Stimulated activated CD8-positive, alpha-beta memory T cell treated with anti-CD3 and anti-CD28 coated beads, Interleukin-15, amount 100 ng/mL, for 24 hours (primary cell): ENCODE results near the gene TUBA4A.
A peak's percentile ranks its signal among the peaks of the same experiment; 100 is the strongest.

Experiments used
- DNase-seq: peaks from one replicate; pipeline ENCODE4 v3.0.0-alpha.2; 2020; ENCODE audit warnings: low read depth

TUBA4A gene

DNA sequence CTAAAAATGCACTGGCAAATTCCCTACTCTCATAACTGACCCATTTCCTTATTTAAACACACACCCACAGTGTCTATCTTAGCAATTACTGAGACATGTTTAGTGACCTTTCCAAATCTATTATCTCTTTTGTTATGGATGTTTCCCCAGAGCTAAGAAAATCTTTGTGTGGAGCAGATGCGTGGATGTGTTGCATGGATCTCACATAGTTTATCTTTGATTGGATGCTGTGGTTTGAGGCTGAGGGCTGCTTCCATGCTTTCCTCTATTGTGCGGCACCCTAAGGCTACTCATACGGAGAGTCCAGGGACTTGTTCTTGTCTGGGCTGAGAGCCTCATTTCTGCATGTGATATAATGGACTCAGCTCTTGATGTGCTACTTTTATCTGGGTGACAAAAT is 19.4 kb downstream of the TUBA4A start:
- DNase-seq: no peak

- DNase-seq: no peak
These were observed 23.6 kb downstream of the TUBA4A start for GRCh38 chr2:219230059-219230540.

DNA sequence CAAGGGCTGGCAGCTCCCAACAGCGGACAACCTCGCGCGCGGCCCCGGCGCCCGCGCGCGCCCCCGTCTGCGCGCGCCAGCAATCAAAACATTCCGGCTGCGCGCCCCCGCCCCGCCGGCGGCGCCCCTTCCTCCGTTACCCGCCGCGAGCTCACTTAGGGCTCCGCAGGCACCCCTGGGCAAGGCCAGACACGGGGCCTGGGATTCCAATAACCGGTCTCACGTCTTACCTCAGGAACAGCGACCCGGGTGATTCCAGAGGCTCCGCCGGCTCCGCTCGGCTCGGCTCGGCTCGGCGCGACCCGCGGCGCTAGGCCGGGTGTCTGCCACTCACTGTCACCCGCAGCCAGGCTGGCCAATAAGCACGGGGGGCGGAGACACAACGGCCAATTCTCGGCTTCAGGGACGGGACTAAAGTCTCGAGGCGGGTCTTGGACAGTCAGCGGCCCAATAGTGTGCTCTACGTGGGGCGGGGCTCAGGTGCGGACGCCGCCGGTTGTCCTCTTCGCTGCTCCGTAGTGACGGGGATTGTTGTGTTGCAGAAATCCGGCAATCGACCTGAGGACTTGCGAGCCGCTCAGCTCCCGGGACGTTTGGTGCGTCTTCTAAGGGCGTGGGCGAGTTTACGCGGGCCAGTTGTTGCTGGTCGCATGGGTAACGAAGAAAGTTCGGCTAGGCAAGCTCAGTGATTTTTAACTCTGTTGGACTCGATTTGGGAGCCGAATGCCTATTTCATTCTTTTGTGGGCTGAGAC is 24.2 kb downstream of the TUBA4A start, which contains the start of the genes ANKZF1 and ATG9A:
ANKZF1 (plus strand) TSS at position 502 of the 754 bp plus-strand sequence. CDS start 452 bp downstream, outside the sequence.
ATG9A (minus strand) TSS at position 332 of the 754 bp plus-strand sequence. CDS start 1,612 bp downstream, outside the sequence.
- DNase-seq: peak; percentile 86

DNA sequence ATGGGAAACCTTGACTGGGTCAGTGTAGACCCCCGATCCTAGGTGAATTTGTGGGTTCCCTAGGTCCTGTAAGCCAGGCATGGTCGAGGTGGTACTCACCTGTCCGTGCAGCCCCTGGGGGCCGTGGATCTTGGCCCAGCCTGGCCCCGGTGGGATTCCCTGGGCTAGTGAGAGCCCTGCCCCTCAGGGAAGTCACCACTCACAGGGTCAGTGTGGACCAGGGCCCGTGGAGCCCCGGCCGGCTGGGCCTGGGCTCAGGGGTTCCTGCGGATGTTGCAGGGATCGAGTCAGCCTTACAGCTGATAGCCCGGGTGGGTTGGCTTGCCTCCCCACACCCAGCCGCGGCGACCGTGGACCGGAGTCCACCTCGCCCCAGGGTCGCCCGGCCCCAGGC is 24.8 kb downstream of the TUBA4A start:
- no peak for DNase-seq

GRCh38 chr2:219228041-219228910 is 25.4 kb downstream of the TUBA4A start:
- no peak for DNase-seq

- DNase-seq: no peak
These were observed 28.4 kb downstream of the TUBA4A start for GRCh38 chr2:219225350-219225749.

GRCh38 chr2:219223831-219224610 is 29.7 kb downstream of the TUBA4A start:
- DNase-seq: no peak

DNA sequence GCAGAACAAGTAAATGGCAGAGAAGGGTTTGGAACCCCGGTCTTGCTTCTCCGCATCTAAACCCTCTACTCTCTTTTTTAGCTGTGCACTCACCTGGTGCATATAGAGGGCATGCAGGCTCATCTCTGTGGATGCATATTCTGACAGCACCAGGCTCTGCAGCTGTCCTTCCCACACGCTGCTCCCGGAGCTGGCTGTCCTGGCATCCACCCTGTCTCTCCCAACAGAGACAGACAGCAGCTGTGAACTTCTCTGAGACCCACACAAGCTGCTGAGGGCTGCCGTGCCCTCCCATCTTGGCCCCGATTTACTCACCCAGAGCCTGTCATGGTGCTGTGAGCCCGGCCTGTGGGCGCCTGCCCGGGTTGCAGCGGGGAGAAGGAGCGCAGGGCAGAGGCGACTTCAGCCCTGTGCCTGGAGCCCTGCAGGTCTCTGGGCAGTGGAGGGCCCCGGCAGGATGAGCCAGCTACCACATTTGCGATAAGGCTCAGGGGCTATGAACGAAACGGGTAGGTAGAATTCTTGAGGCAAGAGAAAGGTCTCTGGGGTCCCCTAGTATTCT is 31.7 kb downstream of the TUBA4A start:
- DNase-seq: no peak

DNA sequence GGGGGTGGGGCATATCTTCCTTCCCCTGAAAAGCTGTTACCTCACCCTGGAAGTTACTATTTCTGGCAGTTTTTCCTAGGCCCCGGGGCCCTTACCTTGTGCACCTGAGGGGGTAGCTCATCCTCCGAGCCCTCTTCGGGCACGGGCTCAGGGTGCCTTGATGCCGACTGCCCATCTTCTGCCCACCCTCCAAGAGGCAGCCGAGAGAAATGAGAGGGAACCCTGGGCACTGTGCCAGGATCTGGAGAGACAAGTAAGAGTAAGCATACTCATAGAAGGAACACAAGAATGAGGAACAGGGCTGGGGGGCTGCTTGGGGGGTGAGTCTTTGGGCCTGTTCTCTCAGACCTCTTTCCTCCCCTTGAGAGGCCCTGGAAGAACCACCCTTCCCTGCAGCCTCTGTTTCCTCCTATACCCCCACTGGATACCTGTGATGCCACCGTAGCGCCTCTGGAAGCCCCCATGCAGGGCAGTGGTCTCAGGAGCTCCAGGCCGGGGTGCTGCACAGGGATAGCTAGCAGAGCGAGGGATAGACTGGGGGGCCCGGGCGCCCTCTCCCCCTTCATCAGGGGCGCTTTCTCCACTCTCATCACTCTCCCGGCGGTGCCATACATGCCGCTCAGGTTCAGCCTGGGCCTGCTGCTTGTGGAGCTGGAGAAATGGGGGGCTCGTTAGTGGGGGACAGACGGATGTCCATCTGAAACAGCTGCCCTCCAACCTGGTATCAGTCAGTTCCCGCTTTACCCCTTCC is 32.9 kb downstream of the TUBA4A start:
- no peak for DNase-seq

- no peak for DNase-seq
These were observed 33.8 kb downstream of the TUBA4A start for GRCh38 chr2:219219784-219220532.

DNA sequence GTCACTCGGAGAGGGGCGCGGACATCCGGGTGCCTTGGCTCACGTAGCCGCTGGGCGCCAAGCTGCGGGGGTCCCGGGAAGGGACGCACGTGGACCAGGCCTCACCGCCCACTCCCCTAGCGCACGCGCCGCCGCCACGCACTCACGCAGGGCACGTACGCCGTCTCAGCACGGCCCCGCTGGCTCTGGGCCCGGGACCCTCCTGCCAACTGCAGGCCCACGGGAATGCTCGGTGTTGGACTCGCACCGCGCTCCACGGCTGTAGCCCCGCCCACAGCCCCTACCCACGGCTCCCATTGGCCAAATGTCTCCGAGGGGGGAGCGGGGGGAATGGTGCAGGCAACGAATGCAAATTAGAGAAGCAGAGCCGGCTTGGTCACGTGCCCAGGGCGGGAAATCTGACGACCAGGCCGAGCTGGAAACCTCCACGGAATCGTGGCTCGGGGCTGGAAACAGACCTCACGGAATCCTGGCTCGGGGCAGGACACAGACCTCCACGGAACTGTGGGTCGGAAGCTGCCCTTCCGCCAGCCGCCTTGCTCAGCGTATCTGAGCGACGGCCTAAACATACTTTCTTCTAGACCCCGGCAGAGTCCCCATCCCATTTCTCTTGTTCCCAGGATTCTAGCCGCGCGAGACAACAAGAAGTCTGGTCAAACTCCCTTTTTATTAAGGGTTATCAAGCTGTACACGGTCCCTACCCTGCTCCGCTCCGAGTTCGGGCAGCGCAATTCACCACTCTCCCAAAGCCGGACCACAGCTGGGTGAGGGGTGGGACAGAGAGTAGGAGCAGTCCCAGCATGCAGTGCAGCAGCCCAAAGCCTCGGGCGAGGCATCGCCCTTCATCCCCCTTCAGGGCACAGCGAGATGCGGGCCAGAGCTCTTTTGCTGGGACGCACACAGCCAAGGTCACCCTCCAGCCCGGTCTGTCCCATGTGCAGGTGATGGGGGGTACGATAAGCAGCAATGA is 34.7 kb downstream of the TUBA4A start, which contains the start of gene ABCB6:
ABCB6 (minus strand) TSS at position 227 of the 970 bp plus-strand sequence. CDS start 285 bp downstream, outside the sequence.
- peak; percentile 65 for DNase-seq

- no peak for DNase-seq
These were observed 35.4 kb downstream of the TUBA4A start for GRCh38 chr2:219218217-219218731.

DNA sequence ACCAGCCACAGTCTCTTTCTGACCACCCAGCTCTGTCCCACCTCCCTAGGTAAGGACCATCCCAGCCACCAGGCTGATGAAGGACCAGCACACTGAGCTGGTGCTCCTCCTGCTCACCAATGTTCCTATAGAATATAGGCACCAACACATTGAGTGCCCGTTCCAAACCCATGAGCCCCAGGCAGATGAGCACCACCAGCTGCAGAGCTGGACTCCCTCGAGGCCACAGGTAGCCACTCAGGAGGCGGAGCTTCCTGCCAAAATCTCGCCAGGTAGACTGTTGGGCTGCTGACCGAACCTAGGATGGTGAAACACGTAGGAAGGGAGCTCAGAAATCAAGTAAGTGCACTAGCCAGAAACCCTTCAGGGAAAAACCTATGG is 37.2 kb downstream of the TUBA4A start:
- no peak for DNase-seq

- DNase-seq: no peak
These were observed 37.7 kb downstream of the TUBA4A start for GRCh38 chr2:219215871-219216534.

DNA sequence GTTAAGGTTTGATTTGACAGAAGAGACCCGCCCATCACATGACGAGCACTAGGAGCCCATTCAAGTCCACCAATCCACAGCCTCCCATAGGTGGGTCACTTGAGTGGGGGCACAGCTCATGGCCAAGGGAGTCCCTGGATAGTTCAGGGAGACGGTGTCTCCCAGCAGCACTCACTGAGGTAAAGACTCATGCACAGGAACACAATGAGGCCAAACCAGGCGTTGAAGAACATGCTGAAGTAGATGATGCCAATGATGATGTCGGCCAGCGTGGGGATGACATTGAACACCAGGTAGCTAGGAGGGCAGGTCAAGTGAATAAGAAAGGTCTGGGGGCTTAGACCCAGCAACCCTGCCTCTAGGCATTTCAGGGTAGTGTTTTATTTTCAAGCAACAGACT is 38.9 kb downstream of the TUBA4A start:
- no peak for DNase-seq

DNA sequence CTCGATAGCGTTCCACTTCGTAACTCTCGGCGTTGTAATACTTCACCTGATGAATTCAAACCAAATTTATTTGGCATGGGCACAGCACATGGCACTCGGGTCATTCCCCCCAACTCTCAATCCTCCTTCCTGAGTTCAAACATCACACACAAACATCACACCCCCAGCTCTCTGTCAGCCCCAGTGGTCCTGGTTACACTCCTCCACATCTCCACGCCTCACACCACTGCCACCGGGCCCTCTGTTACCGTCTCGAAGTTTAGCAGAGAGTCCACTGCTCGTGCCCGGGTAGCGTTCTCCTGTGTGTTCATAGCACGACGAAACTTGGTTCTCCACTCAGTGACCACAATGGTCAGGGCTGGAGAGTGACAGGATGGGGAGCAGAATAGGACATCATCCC is 39.6 kb downstream of the TUBA4A start:
- DNase-seq: no peak

DNA sequence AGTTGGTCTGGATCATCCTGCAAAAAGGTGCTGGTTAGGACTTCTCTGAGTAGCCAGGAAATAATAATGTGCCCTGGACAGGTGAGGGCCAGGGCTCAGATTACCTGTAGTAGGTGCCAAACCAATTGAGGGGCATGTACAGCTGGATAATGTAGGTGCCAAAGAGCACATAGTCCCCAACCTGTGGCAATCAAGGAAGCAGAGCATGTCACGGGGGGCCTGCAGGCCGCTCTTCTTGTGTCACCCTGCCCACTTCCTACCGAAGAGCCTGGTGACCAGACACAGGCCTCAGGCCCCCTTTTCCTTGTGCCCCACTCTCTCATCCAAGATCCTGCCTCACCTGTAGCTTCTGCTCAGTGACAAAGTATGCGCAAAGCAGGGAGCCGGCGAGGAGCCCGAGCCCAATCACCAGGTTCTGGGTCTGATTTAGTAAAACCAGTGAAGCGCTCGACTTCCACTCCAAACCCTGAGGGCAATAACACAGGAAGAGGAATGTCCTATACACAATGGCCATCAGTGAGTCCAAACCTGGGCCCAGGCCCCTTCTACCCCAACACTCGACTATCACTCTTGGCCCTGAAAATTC is 40.1 kb downstream of the TUBA4A start:
- DNase-seq: no peak

GRCh38 chr2:219213026-219213415 is 40.7 kb downstream of the TUBA4A start:
- DNase-seq: no peak
